ENCODE measurements around the gene SLC16A8.

SLC16A8 gene

GRCh38 chr22:38132136-38132535, 48.2 kb upstream of the SLC16A8 start:
- DNase-seq = no peak
- H3K4me2 ChIP-seq (ENCODE audit: low read depth, low read length) = no peak overlapping the region
- no peaks in the 10 kb centered on the region for H3K9me2 ChIP-seq (replicated peaks; ENCODE audit: insufficient read depth, low read length)
- no peaks in the 10 kb centered on the region for H4K20me1 ChIP-seq (ENCODE audit: insufficient read depth, low read length)
- H3K9me3 ChIP-seq (replicated peaks; ENCODE audit: insufficient read depth, low read length) = no peaks in the 10 kb centered on the region
- no peaks in the 10 kb centered on the region for H3F3A ChIP-seq (ENCODE audit: insufficient read depth, low read length)
- no peaks in the 10 kb centered on the region for H3K36me3 ChIP-seq (replicated peaks; ENCODE audit: insufficient read depth, low read length)
- H3K27ac ChIP-seq (ENCODE audit: low read length) = no peak overlapping the region
- no peaks in the 10 kb centered on the region for H3K4me1 ChIP-seq (ENCODE audit: low read length)
- H3K27me3 ChIP-seq (replicated peaks; ENCODE audit: insufficient read depth, low read length) = no peaks in the 10 kb centered on the region
- TF ChIP-seq CTCF (IDR thresholded peaks at IDR 0.05; ENCODE audit: low read length) (no peak), EZH2 (optimal IDR thresholded peaks at IDR 0.05; ENCODE audit: low read depth, low read length) (no peak), EZH2phosphoT487 (IDR thresholded peaks at IDR 0.05; ENCODE audit: low read length) (no peak)
- no peak overlapping the region for H3K9ac ChIP-seq (ENCODE audit: low read length)
- no peak overlapping the region for H3K4me3 ChIP-seq (ENCODE audit: low read length)
- no peaks in the 10 kb centered on the region for H3K79me2 ChIP-seq (ENCODE audit: low read length)
- H2AFZ ChIP-seq (ENCODE audit: low read length) = no peak overlapping the region

- no peak overlapping the region for H3K27ac ChIP-seq (ENCODE audit: low read length)
- H3K9ac ChIP-seq (ENCODE audit: low read length) = no peak overlapping the region
- H3K4me3 ChIP-seq (ENCODE audit: low read length) = no peak overlapping the region
- H3K9me3 ChIP-seq (replicated peaks; ENCODE audit: insufficient read depth, low read length) = no peaks in the 10 kb centered on the region
- H3K4me2 ChIP-seq (ENCODE audit: low read depth, low read length) = no peak overlapping the region
- H3K79me2 ChIP-seq (ENCODE audit: low read length) = no peaks in the 10 kb centered on the region
- no peaks in the 10 kb centered on the region for H3K27me3 ChIP-seq (replicated peaks; ENCODE audit: insufficient read depth, low read length)
- no peak for DNase-seq
- no peaks in the 10 kb centered on the region for H3F3A ChIP-seq (ENCODE audit: insufficient read depth, low read length)
- H3K9me2 ChIP-seq (replicated peaks; ENCODE audit: insufficient read depth, low read length) = no peaks in the 10 kb centered on the region
- no peaks in the 10 kb centered on the region for H4K20me1 ChIP-seq (ENCODE audit: insufficient read depth, low read length)
- TF ChIP-seq EZH2 (optimal IDR thresholded peaks at IDR 0.05; ENCODE audit: low read depth, low read length) (no peak), EZH2phosphoT487 (IDR thresholded peaks at IDR 0.05; ENCODE audit: low read length) (no peak), CTCF (IDR thresholded peaks at IDR 0.05; ENCODE audit: low read length) (no peak)
- no peaks in the 10 kb centered on the region for H3K36me3 ChIP-seq (replicated peaks; ENCODE audit: insufficient read depth, low read length)
- no peak overlapping the region for H2AFZ ChIP-seq (ENCODE audit: low read length)
- no peaks in the 10 kb centered on the region for H3K4me1 ChIP-seq (ENCODE audit: low read length)
Observed at GRCh38 chr22:38131399-38131798, 47.4 kb upstream of the SLC16A8 start.

GRCh38 chr22:38129856-38130255, 45.9 kb upstream of the SLC16A8 start:
- H4K20me1 ChIP-seq (ENCODE audit: insufficient read depth, low read length) = no peaks in the 10 kb centered on the region
- H3K9me2 ChIP-seq (replicated peaks; ENCODE audit: insufficient read depth, low read length) = no peaks in the 10 kb centered on the region
- H3K4me2 ChIP-seq (ENCODE audit: low read depth, low read length) = no peak overlapping the region
- no peak overlapping the region for H2AFZ ChIP-seq (ENCODE audit: low read length)
- no peak overlapping the region for H3K4me3 ChIP-seq (ENCODE audit: low read length)
- TF ChIP-seq EZH2 (optimal IDR thresholded peaks at IDR 0.05; ENCODE audit: low read depth, low read length) = no peak
- TF ChIP-seq EZH2phosphoT487 (IDR thresholded peaks at IDR 0.05; ENCODE audit: low read length) = no peak
- TF ChIP-seq CTCF (IDR thresholded peaks at IDR 0.05; ENCODE audit: low read length) = no peak
- no peak overlapping the region for H3K27ac ChIP-seq (ENCODE audit: low read length)
- no peaks in the 10 kb centered on the region for H3K4me1 ChIP-seq (ENCODE audit: low read length)
- H3K79me2 ChIP-seq (ENCODE audit: low read length) = no peaks in the 10 kb centered on the region
- no peak overlapping the region for H3K9ac ChIP-seq (ENCODE audit: low read length)
- H3K27me3 ChIP-seq (replicated peaks; ENCODE audit: insufficient read depth, low read length) = no peaks in the 10 kb centered on the region
- H3K9me3 ChIP-seq (replicated peaks; ENCODE audit: insufficient read depth, low read length) = no peaks in the 10 kb centered on the region
- no peaks in the 10 kb centered on the region for H3K36me3 ChIP-seq (replicated peaks; ENCODE audit: insufficient read depth, low read length)
- no peak for DNase-seq
- H3F3A ChIP-seq (ENCODE audit: insufficient read depth, low read length) = no peaks in the 10 kb centered on the region
